Motor neuron (in vitro differentiated cells): ENCODE results near the gene KRTAP9-3. TPM values are rescaled to one million over a fixed set of nuclear protein-coding genes. Genes with fewer than 3 reads are reported as not detected.
"Not testable (repeated sequence)": the region's sequence is repeated elsewhere in the genome, so short reads cannot be mapped to it uniquely, and the experiment has no call there.

Experiments used
- ATAC-seq, 8 experiments: fragments of 200-7000 bp; cut with Tn5 transposase; replicated peaks in 6 of 8; 2 replicates each; pipeline ENCODE4 v1.8.0; 2021; ENCODE audit warnings: mild to moderate bottlenecking in 8 of 8, moderate library complexity in 8 of 8
- H3K27ac ChIP-seq, 2 donors: fragments of 250-450 bp; sonication (Bioruptor Pico); 2 replicates each; pipeline ENCODE4 v1.9.0; 2021; ENCODE audit warnings: antibody characterized with exemption in 2 of 2, mild to moderate bottlenecking in 2 of 2, moderate library complexity in 1 of 2
- H3K4me1 ChIP-seq, 2 donors: fragments of 250-450 bp; sonication (Bioruptor Pico); replicated peaks in 1 of 2; 2 replicates each; pipeline ENCODE4 v1.6.1; 2021; ENCODE audit warnings: antibody characterized with exemption in 2 of 2, mild to moderate bottlenecking in 2 of 2, moderate library complexity in 1 of 2
- H3K4me3 ChIP-seq, 5 donors: fragments of 250-450 bp; sonication (Bioruptor Pico); 2 replicates each; pipeline ENCODE4 v1.9.0; 2021; ENCODE audit warnings: antibody characterized with exemption in 5 of 5, mild to moderate bottlenecking in 5 of 5, moderate library complexity in 4 of 5
- WGBS, 10 experiments: fragments of 450-650 bp; shearing (Covaris generic); methylation state at CpG; one replicate each; pipeline ENCODE4 v1.0.0; 2022; 5-methylcytosine and 5-hydroxymethylcytosine counted together
- in situ Hi-C, 9 experiments: fragments of 400-800 bp; cut with MboI; loops; one replicate each; pipeline ENCODE4 v1.15.0; 2021; ENCODE audit warnings: low sequenced_read_pairs in 9 of 9, low pct_unique_long_range_greater_than_20kb in 2 of 9; ENCODE audit not compliant: unreplicated experiment in 9 of 9
- total RNA-seq, 8 experiments: library from RNA; unstranded; fragments of 300-600 nt; gene quantifications; 2 replicates each; pipeline versions ENCODE4 v1.2.3 to v1.2.4, GENCODE V29; 2022

KRTAP9-3 gene
- total RNA-seq, 8 experiments from 2014 or later, result 0.21 TPM; not detected in 7

DNA sequence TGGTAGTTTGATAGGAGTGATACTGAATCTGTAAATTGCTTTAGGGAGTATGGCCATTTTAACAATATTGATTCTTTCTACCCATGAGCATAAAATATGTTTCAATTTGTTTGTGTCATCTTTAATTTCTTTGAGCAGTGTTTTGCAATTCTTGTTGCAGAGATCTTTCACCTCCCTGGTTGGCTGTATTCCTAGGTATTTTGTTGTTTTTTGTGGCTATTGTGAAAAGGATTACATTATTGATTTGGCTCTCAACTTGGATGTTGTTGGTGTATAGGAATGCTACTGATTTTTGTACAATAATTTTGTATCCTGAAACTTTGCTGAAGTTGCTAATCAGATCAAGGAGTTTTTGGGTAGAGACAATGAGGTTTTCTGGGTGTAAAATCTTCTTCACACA is 26.2 kb downstream of the KRTAP9-3 start:
- no peak overlapping the region for H3K27ac ChIP-seq
- in situ Hi-C loops, result no loop called here
- H3K4me1 ChIP-seq, result no peaks in the 10 kb centered on the region
- no peak overlapping the region for H3K4me3 ChIP-seq
- no peak for ATAC-seq

- WGBS, 10 experiments, result 29 to 100% (median 67%) methylated on average over 1 of the region's 2 CpGs; no CpG with 5 or more reads in 3 of the 10 experiments
- H3K4me3 ChIP-seq, result no peak overlapping the region
- in situ Hi-C loops, result no loop called here
- ATAC-seq, result no peak
- no peaks in the 10 kb centered on the region for H3K4me1 ChIP-seq
- no peak overlapping the region for H3K27ac ChIP-seq
These were observed 31.0 kb downstream of the KRTAP9-3 start for GRCh38 chr17:41263212-41263611.

DNA sequence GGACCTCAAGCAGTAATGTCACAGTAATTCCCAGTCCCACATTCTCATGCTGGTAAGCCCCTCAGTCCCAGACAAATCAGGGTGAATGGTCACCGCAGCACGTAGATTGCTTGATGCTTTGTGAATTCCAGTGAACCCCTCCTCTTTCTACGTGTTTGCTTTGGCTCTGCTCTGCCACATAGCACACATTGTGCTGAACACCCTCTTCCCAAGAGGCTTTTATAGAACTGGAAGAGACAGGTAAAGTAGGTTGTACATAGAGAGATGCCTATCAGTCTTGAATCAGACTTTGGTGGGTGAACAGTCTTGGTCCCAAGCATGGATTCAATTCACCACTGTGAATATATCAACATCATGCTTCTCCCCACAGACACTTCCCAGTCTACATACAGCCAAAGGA is 32.4 kb downstream of the KRTAP9-3 start:
- WGBS, 10 experiments, result 52 to 100% (median 85%) methylated on average over 1 to 3 of the region's 3 CpGs; no CpG with 5 or more reads in 4 of the 10 experiments
- in situ Hi-C loops, result no loop called here
- Histone ChIP-seq H3K27ac (no peak overlapping the region), H3K4me1 (no peaks in the 10 kb centered on the region), H3K4me3 (no peak overlapping the region)
- no peak for ATAC-seq

- H3K27ac ChIP-seq, result no peak within 1 kb of the TSS
- in situ Hi-C loops, result no loop called here
- no peak within 1 kb of the TSS for H3K4me3 ChIP-seq
- 20 to 83% (median 40%) methylated on average over 1 to 2 of the region's 2 CpGs; no CpG with 5 or more reads in 1 of the 10 experiments for WGBS, 10 experiments
- H3K4me1 ChIP-seq, result no peaks in the 10 kb centered on the region
- ATAC-seq, result no peak
These were observed 32.8 kb downstream of the KRTAP9-3 start, which contains the start of gene KRTAP9-6 for GRCh38 chr17:41265078-41265477. KRTAP9-6 (plus strand) TSS chr17:41265378; CDS start chr17:41265378, 0 bp downstream.

DNA sequence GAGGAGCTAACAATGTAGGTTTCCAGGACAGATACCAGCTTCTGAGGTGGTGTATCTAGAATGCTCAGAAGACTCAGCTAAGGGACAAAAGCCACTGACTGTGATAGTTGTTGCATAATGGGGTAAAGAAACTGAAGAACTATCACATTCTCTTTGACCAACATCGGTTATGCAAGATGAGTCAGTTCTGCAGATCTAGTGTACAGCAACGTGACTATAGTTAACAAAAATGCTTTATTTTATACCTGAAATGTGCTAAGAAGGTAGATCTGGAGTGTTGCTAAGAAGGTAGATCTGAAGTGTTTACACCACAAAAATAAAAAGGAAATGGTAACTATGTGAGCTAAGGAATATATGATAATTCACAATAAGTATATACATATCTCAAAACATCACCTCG is 35.5 kb downstream of the KRTAP9-3 start:
- Histone ChIP-seq H3K4me1 (no peaks in the 10 kb centered on the region), H3K27ac (no peak overlapping the region), H3K4me3 (no peak overlapping the region)
- 75 to 100% (median 79%) methylated on average over 1 to 3 of the region's 3 CpGs; no CpG with 5 or more reads in 7 of the 10 experiments for WGBS, 10 experiments
- ATAC-seq, result no peak
- in situ Hi-C loops, result no loop called here

- WGBS, 10 experiments, result no CpG with 5 or more reads among the region's 1 CpG
- ATAC-seq, result not testable (repeated sequence)
These were observed 39.1 kb downstream of the KRTAP9-3 start for GRCh38 chr17:41271323-41271722.

DNA sequence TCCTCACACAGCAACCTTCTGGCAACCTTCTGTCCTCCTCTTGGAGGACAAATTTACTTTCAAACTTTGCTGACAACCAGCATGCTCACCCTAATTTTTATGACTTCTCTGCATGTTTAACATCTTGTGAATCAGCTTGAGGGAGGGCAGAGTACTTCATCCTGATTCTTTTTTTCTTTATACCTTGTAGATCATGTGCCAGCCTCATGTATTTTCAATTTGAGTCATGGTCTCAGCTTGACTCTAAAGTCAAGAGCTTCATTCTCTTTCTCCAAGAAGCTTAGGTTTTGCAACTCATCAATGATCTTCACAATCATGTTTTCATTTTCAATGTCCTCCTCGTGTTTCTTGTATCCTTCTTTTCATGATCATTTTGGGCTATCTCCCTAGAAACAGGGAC is 39.6 kb downstream of the KRTAP9-3 start:
- Histone ChIP-seq H3K4me3 (no peak overlapping the region), H3K4me1 (no peaks in the 10 kb centered on the region), H3K27ac (no peak overlapping the region)
- 0 to 80% (median 38%) methylated on average over 1 of the region's 1 CpG; no CpG with 5 or more reads in 5 of the 10 experiments for WGBS, 10 experiments
- no peak for ATAC-seq
- in situ Hi-C loops, result no loop called here

More at GRCh38 chr17:41271323-41271722, 39.1 kb downstream of the KRTAP9-3 start:
- H3K4me1 ChIP-seq, H3K4me3 ChIP-seq, H3K27ac ChIP-seq, in situ Hi-C loops: not testable (repeated sequence)

DNA sequence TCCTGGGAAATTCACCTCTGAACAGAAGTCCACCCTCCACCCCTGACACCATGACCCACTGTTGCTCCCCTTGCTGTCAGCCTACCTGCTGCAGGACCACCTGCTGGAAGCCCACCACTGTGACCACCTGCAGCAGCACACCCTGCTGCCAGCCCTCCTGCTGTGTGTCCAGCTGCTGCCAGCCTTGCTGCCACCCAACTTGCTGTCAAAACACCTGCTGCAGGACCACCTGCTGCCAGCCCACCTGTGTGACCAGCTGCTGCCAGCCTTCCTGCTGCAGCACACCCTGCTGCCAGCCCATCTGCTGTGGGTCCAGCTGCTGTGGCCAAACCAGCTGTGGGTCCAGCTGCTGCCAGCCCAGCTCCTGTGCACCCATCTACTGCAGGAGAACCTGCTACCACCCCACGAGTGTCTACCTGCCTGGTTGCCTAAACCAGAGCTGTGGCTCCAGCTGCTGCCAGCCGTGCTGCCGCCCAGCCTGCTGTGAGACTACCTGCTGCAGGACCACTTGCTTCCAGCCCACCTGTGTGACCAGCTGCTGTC is 43.5 kb downstream of the KRTAP9-3 start, which contains the start of gene KRTAP9-7:
KRTAP9-7 (plus strand) TSS at position 51 of the 543 bp plus-strand sequence; CDS start at position 51, 0 bp downstream.
- 100% methylated on average over 2 of the region's 3 CpGs; no CpG with 5 or more reads in 9 of the 10 experiments for WGBS, 10 experiments
- H3K4me1 ChIP-seq, in situ Hi-C loops, H3K4me3 ChIP-seq, ATAC-seq, H3K27ac ChIP-seq: not testable (repeated sequence)

- H3K27ac ChIP-seq, result no peak overlapping the region
- ATAC-seq, result no peak
- no peak overlapping the region for H3K4me3 ChIP-seq
- in situ Hi-C loops, result no loop called here
- WGBS, 10 experiments, result 14 to 93% (median 73%) methylated on average over 1 to 3 of the region's 3 CpGs; no CpG with 5 or more reads in 2 of the 10 experiments
- no peaks in the 10 kb centered on the region for H3K4me1 ChIP-seq
These were observed 46.1 kb downstream of the KRTAP9-3 start for GRCh38 chr17:41278176-41278955.

Other genes starting within 250 kb of the KRTAP9-3 start
- under 1 TPM in 1 of 8 experiments, not detected in 7; 0.19 TPM for gene KRT40, start 248.1 kb upstream of the KRTAP9-3 start, total RNA-seq
- gene KRTAP3-3, start 238.3 kb upstream of the KRTAP9-3 start, total RNA-seq, result under 1 TPM in 2 of 8 experiments, not detected in 6; 0.33 to 0.47 TPM
- 1 to 10 TPM in 1 of 8 experiments, under 1 TPM in 1, not detected in 6; 0.47 to 1.0 TPM for gene KRTAP3-2, start 232.5 kb upstream of the KRTAP9-3 start, total RNA-seq
- not detected for gene KRTAP3-1, start 223.3 kb upstream of the KRTAP9-3 start, total RNA-seq
- gene KRTAP1-5, start 205.2 kb upstream of the KRTAP9-3 start, total RNA-seq, result not detected
- gene KRTAP1-4, start 202.3 kb upstream of the KRTAP9-3 start, total RNA-seq, result not detected
- gene KRTAP1-3, start 197.6 kb upstream of the KRTAP9-3 start, total RNA-seq, result under 1 TPM in 4 of 8 experiments, not detected in 4; 0.25 to 0.56 (median 0.46) TPM
- not detected for gene KRTAP1-1, start 191.0 kb upstream of the KRTAP9-3 start, total RNA-seq
- under 1 TPM in 1 of 8 experiments, not detected in 7; 0.71 TPM for gene KRTAP2-1, start 185.1 kb upstream of the KRTAP9-3 start, total RNA-seq
- gene KRTAP2-2, start 177.2 kb upstream of the KRTAP9-3 start, total RNA-seq, result not detected
- gene KRTAP2-3, start 172.3 kb upstream of the KRTAP9-3 start, total RNA-seq, result under 1 TPM in 1 of 8 experiments, not detected in 7; 0.33 TPM
- not detected for gene KRTAP2-4, start 166.6 kb upstream of the KRTAP9-3 start, total RNA-seq
- under 1 TPM in 1 of 8 experiments, not detected in 7; 0.52 TPM for gene KRTAP4-7, start 148.3 kb upstream of the KRTAP9-3 start, total RNA-seq
- gene KRTAP4-8, start 134.3 kb upstream of the KRTAP9-3 start, total RNA-seq, result under 1 TPM in 2 of 8 experiments, not detected in 6; 0.25 to 0.33 TPM
- gene KRTAP4-16, start 130.2 kb upstream of the KRTAP9-3 start, total RNA-seq, result under 1 TPM in 1 of 8 experiments, not detected in 7; 0.47 TPM
- gene KRTAP4-9, start 127.1 kb upstream of the KRTAP9-3 start, total RNA-seq, result under 1 TPM in 3 of 8 experiments, not detected in 5; 0.33 to 0.41 (median 0.38) TPM
- under 1 TPM in 2 of 8 experiments, not detected in 6; 0.18 to 0.38 TPM for gene KRTAP4-11, start 114.1 kb upstream of the KRTAP9-3 start, total RNA-seq
- under 1 TPM in 2 of 8 experiments, not detected in 6; 0.38 to 0.41 TPM for gene KRTAP4-12, start 108.3 kb upstream of the KRTAP9-3 start, total RNA-seq
- gene KRTAP4-6, start 91.9 kb upstream of the KRTAP9-3 start, total RNA-seq, result under 1 TPM in 2 of 8 experiments, not detected in 6; 0.17 to 0.47 TPM
- not detected for gene KRTAP4-5, start 82.6 kb upstream of the KRTAP9-3 start, total RNA-seq
- gene KRTAP4-4, start 71.7 kb upstream of the KRTAP9-3 start, total RNA-seq, result under 1 TPM in 1 of 8 experiments, not detected in 7; 0.18 TPM
- not detected for gene KRTAP4-3, start 64.2 kb upstream of the KRTAP9-3 start, total RNA-seq
- not detected for gene KRTAP4-2, start 54.2 kb upstream of the KRTAP9-3 start, total RNA-seq
- gene KRTAP4-1, start 47.5 kb upstream of the KRTAP9-3 start, total RNA-seq, result not detected
- not detected for gene KRTAP9-1, start 42.6 kb upstream of the KRTAP9-3 start, total RNA-seq
- under 1 TPM in 1 of 8 experiments, not detected in 7; 0.85 TPM for gene KRTAP9-2, start 5.8 kb upstream of the KRTAP9-3 start, total RNA-seq
- gene KRTAP9-8, start 5.5 kb downstream of the KRTAP9-3 start, total RNA-seq, result not detected
- not detected for gene KRTAP9-4, start 17.2 kb downstream of the KRTAP9-3 start, total RNA-seq
- gene KRTAP9-9, start 22.9 kb downstream of the KRTAP9-3 start, total RNA-seq, result under 1 TPM in 1 of 8 experiments, not detected in 7; 0.28 TPM
- gene KRTAP9-6, start 32.9 kb downstream of the KRTAP9-3 start, total RNA-seq, result not detected
- gene KRTAP9-7, start 43.2 kb downstream of the KRTAP9-3 start, total RNA-seq, result under 1 TPM in 1 of 8 experiments, not detected in 7; 0.45 TPM
- gene KRTAP29-1, start 70.4 kb downstream of the KRTAP9-3 start, total RNA-seq, result under 1 TPM in 1 of 8 experiments, not detected in 7; 0.57 TPM
- under 1 TPM in 4 of 8 experiments, not detected in 4; 0.17 to 1.00 (median 0.27) TPM for gene KRTAP16-1, start 76.9 kb downstream of the KRTAP9-3 start, total RNA-seq
- under 1 TPM in 1 of 8 experiments, not detected in 7; 0.57 TPM for gene KRTAP17-1, start 83.3 kb downstream of the KRTAP9-3 start, total RNA-seq
- gene KRT33A, start 118.4 kb downstream of the KRTAP9-3 start, total RNA-seq, result not detected
- gene KRT33B, start 137.4 kb downstream of the KRTAP9-3 start, total RNA-seq, result under 1 TPM in 1 of 8 experiments, not detected in 7; 0.13 TPM
- under 1 TPM in 2 of 8 experiments, not detected in 6; 0.14 TPM for gene KRT34, start 149.9 kb downstream of the KRTAP9-3 start, total RNA-seq
- under 1 TPM in 2 of 8 experiments, not detected in 6; 0.32 to 0.38 TPM for gene KRT31, start 165.2 kb downstream of the KRTAP9-3 start, total RNA-seq
- under 1 TPM in 3 of 8 experiments, not detected in 5; 0.05 to 0.41 (median 0.33) TPM for gene KRT37, start 192.1 kb downstream of the KRTAP9-3 start, total RNA-seq
- under 1 TPM in 3 of 8 experiments, not detected in 5; 0.11 to 0.92 (median 0.71) TPM for gene KRT38, start 208.5 kb downstream of the KRTAP9-3 start, total RNA-seq
- under 1 TPM in 1 of 8 experiments, not detected in 7; 0.05 TPM for gene KRT32, start 234.9 kb downstream of the KRTAP9-3 start, total RNA-seq
- under 1 TPM in 4 of 8 experiments, not detected in 4; 0.09 to 0.24 (median 0.17) TPM for gene KRT35, start 248.7 kb downstream of the KRTAP9-3 start, total RNA-seq